Frontal cortex (tissue), 4 donors: ENCODE results near the gene RNF40. TPM values are rescaled to one million over a fixed set of nuclear protein-coding genes. Genes with fewer than 3 reads are reported as not detected.

Source experiments
- DNase-seq, 2 donors: peaks; one replicate each; pipeline ENCODE4 v3.0.0; 2012; ENCODE audit warnings: low spot score in 2 of 2
- FAIRE-seq: peaks from 2 replicates; lab custom pipeline; 2012; peaks lifted over from hg19 to GRCh38; lab: Jason Lieb, UNC
- total RNA-seq: library from RNA; depleted of rRNA; stranded (reverse); fragments of >200 nt; gene quantifications from one replicate; pipeline ENCODE4 v1.2.3, GENCODE V29; 2014
- donor health status: control.
- donor health status: control.
- donor health status: control.

Gene RNF40
- total RNA-seq, 1 donor from 2014 or later = 90.1 TPM

GRCh38 chr16:30738984-30739951 is 22.9 kb upstream of the RNF40 start:
- DNase-seq = no peak
- no peak for FAIRE-seq

GRCh38 chr16:30740364-30741251 is 21.5 kb upstream of the RNF40 start:
- FAIRE-seq = no peak
- DNase-seq = no peak

GRCh38 chr16:30741461-30741914 is 20.6 kb upstream of the RNF40 start:
- no peak for DNase-seq
- FAIRE-seq = no peak

- no peak for DNase-seq
- FAIRE-seq = no peak
Measured at GRCh38 chr16:30743716-30744115, 18.4 kb upstream of the RNF40 start.

- FAIRE-seq (no peak), DNase-seq (no peak)
Measured at GRCh38 chr16:30744183-30744582, 17.9 kb upstream of the RNF40 start.

- no peak for DNase-seq
- no peak for FAIRE-seq
Measured at GRCh38 chr16:30745082-30745481, 17.0 kb upstream of the RNF40 start.

GRCh38 chr16:30746638-30747175 is 15.4 kb upstream of the RNF40 start:
- FAIRE-seq = no peak

GRCh38 chr16:30747331-30747730 is 14.8 kb upstream of the RNF40 start:
- DNase-seq (no peak), FAIRE-seq (no peak)

More at GRCh38 chr16:30746638-30747175, 15.4 kb upstream of the RNF40 start:
- no peak for DNase-seq

- DNase-seq = peak; percentile 96 to 98
- FAIRE-seq = peak; percentile 98
Measured at GRCh38 chr16:30747799-30748633, 14.1 kb upstream of the RNF40 start, which contains the start of gene PHKG2. Gene PHKG2 (plus strand): TSS chr16:30748425. CDS start chr16:30748821, 396 bp downstream.

GRCh38 chr16:30748634-30749445 is 13.3 kb upstream of the RNF40 start:
- FAIRE-seq = no peak
- DNase-seq = no peak

- no peak for DNase-seq
- no peak for FAIRE-seq
Measured at GRCh38 chr16:30750201-30750600, 11.9 kb upstream of the RNF40 start.

GRCh38 chr16:30750876-30751465 is 11.2 kb upstream of the RNF40 start:
- no peak for FAIRE-seq

GRCh38 chr16:30753596-30753995 is 8.5 kb upstream of the RNF40 start:
- DNase-seq (no peak), FAIRE-seq (no peak)

More at GRCh38 chr16:30750876-30751465, 11.2 kb upstream of the RNF40 start:
- no peak for DNase-seq

- DNase-seq (no peak), FAIRE-seq (no peak)
Measured at GRCh38 chr16:30755955-30756780, 6.0 kb upstream of the RNF40 start.

GRCh38 chr16:30756781-30757100 is 5.4 kb upstream of the RNF40 start:
- FAIRE-seq = no peak
- DNase-seq = no peak

GRCh38 chr16:30757316-30757715 is 4.8 kb upstream of the RNF40 start:
- no peak for DNase-seq
- FAIRE-seq = no peak

- DNase-seq = no peak
- no peak for FAIRE-seq
Measured at GRCh38 chr16:30758988-30759491, 3.1 kb upstream of the RNF40 start.
